HEK293 (cell line): ENCODE results near the gene UACA.

Experiments used
- SALL2 ChIP-seq: fragments of 450-650 bp; formaldehyde crosslinking; IDR thresholded peaks from 2 replicates; pipeline ENCODE4 v1.5.0; 2017; ENCODE audit warnings: missing biosample characterization, mild to moderate bottlenecking, missing genetic modification characterization, borderline replicate concordance
- ZNF184 ChIP-seq: fragments of 450-650 bp; IDR thresholded peaks from 2 replicates; pipeline ENCODE4 v1.5.1; 2018; ENCODE audit warnings: missing biosample characterization, mild to moderate bottlenecking, missing genetic modification characterization
- ZNF670 ChIP-seq: fragments of 450-650 bp; formaldehyde crosslinking; IDR thresholded peaks from 2 replicates; pipeline ENCODE4 v1.5.1; 2016; ENCODE audit warnings: missing biosample characterization, missing genetic modification characterization, low read depth
- TF ChIP-seq, protein P1 (sequence below): fragments of 450-650 bp; formaldehyde crosslinking; IDR thresholded peaks from 2 replicates; pipeline ENCODE4 v1.5.1; 2016; ENCODE audit warnings: missing biosample characterization, missing genetic modification characterization
- TF ChIP-seq, protein P2 (sequence below): fragments of 450-650 bp; formaldehyde crosslinking; IDR thresholded peaks from 2 replicates; pipeline ENCODE4 v1.5.1; 2016; ENCODE audit warnings: missing biosample characterization, missing genetic modification characterization

DNA sequence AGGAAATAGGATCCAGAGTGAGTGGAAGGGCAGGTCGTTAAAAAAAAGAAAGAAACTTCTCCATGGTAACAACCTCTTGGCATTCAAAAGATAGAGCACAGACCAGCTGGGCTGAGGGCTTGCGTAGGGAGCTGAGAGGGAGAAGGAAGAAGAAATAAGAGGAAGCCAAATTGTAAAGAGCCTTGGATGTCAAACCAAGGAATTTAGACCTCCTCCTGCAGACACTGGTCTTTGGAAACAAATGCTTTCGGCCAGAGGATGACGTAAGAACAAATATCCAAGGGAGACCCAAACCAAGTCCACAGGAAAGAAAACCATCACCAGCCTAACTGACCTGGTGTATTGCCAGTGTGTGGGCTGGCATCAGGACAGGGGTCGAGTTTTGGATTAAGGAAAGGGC is 155.2 kb downstream of the UACA start:
- TF ChIP-seq SALL2 (tag by site-specific recombination) (no peak), ZNF184 (tag by site-specific recombination) (no peak), ZNF670 (tag by site-specific recombination) (no peak)
- TF ChIP-seq, protein P1, sequence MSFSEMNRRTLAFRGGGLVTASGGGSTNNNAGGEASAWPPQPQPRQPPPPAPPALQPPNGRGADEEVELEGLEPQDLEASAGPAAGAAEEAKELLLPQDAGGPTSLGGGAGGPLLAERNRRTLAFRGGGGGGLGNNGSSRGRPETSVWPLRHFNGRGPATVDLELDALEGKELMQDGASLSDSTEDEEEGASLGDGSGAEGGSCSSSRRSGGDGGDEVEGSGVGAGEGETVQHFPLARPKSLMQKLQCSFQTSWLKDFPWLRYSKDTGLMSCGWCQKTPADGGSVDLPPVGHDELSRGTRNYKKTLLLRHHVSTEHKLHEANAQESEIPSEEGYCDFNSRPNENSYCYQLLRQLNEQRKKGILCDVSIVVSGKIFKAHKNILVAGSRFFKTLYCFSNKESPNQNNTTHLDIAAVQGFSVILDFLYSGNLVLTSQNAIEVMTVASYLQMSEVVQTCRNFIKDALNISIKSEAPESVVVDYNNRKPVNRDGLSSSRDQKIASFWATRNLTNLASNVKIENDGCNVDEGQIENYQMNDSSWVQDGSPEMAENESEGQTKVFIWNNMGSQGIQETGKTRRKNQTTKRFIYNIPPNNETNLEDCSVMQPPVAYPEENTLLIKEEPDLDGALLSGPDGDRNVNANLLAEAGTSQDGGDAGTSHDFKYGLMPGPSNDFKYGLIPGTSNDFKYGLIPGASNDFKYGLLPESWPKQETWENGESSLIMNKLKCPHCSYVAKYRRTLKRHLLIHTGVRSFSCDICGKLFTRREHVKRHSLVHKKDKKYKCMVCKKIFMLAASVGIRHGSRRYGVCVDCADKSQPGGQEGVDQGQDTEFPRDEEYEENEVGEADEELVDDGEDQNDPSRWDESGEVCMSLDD (tag by site-specific recombination), result no peak
- TF ChIP-seq, protein P2, sequence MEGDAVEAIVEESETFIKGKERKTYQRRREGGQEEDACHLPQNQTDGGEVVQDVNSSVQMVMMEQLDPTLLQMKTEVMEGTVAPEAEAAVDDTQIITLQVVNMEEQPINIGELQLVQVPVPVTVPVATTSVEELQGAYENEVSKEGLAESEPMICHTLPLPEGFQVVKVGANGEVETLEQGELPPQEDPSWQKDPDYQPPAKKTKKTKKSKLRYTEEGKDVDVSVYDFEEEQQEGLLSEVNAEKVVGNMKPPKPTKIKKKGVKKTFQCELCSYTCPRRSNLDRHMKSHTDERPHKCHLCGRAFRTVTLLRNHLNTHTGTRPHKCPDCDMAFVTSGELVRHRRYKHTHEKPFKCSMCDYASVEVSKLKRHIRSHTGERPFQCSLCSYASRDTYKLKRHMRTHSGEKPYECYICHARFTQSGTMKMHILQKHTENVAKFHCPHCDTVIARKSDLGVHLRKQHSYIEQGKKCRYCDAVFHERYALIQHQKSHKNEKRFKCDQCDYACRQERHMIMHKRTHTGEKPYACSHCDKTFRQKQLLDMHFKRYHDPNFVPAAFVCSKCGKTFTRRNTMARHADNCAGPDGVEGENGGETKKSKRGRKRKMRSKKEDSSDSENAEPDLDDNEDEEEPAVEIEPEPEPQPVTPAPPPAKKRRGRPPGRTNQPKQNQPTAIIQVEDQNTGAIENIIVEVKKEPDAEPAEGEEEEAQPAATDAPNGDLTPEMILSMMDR (tag by site-specific recombination), result no peak
